GM21576 (cell line): Measurements from ENCODE around the gene LYPD4.
"Not testable (repeated sequence)": the region's sequence is repeated elsewhere in the genome, so short reads cannot be mapped to it uniquely, and the experiment has no call there.

Experiments used
- ATAC-seq: cut with Tn5 transposase; IDR thresholded peaks from one replicate; pipeline ENCODE4 v1.9.1; 2021; ENCODE audit warnings: mild to moderate bottlenecking, moderate library complexity; ENCODE audit not compliant: unreplicated experiment

LYPD4 gene

GRCh38 chr19:41802770-41803169, 41.7 kb downstream of the LYPD4 start:
- ATAC-seq, result no peak

GRCh38 chr19:41801792-41802211, 42.7 kb downstream of the LYPD4 start:
- ATAC-seq, result no peak

- no peak for ATAC-seq
Observed at GRCh38 chr19:41801031-41801430, 43.5 kb downstream of the LYPD4 start.

GRCh38 chr19:41799444-41800000, 45.0 kb downstream of the LYPD4 start:
- ATAC-seq, result no peak

- no peak for ATAC-seq
Observed at GRCh38 chr19:41796901-41797300, 47.6 kb downstream of the LYPD4 start.

- ATAC-seq, result no peak
Observed at GRCh38 chr19:41796362-41796761, 48.1 kb downstream of the LYPD4 start, which contains the start of gene CEACAM3. Gene CEACAM3 (plus strand): TSS chr19:41796587. CDS start chr19:41796678, 91 bp downstream.

- ATAC-seq, result no peak
Observed at GRCh38 chr19:41795031-41795461, 49.4 kb downstream of the LYPD4 start.

GRCh38 chr19:41793414-41793727, 51.1 kb downstream of the LYPD4 start:
- ATAC-seq, result no peak

- ATAC-seq, result no peak
Observed at GRCh38 chr19:41792513-41793413, 51.7 kb downstream of the LYPD4 start.

GRCh38 chr19:41789053-41789452, 55.4 kb downstream of the LYPD4 start:
- ATAC-seq, result not testable (repeated sequence)

- ATAC-seq, result not testable (repeated sequence)
Observed at GRCh38 chr19:41788518-41788917, 56.0 kb downstream of the LYPD4 start.
